Measurements from ENCODE around the gene WDR37.
"Not testable (repeated sequence)": the region's sequence is repeated elsewhere in the genome, so short reads cannot be mapped to it uniquely, and the experiment has no call there.

The WDR37 gene

DNA sequence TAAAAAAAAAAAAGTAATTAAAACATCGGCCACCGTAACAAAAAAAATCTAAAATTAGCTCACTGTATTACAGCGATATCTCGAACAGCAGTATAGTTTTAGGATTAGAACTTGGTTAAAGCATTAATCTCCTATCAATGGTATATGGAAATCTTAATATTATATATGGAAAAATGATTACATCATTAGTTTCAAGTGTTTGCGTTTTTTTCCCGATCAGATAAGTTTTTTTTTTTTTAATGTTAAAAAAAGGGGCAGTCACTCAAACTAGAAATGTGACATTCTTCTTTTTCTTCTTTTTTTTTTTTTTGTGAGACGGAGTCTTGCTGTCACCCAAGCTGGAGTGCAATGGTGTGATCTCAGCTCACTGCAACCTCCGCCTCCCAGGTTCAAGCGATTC is 14.7 kb upstream of the WDR37 start:
- no peak for DNase-seq (ENCODE audit: low read depth)

DNA sequence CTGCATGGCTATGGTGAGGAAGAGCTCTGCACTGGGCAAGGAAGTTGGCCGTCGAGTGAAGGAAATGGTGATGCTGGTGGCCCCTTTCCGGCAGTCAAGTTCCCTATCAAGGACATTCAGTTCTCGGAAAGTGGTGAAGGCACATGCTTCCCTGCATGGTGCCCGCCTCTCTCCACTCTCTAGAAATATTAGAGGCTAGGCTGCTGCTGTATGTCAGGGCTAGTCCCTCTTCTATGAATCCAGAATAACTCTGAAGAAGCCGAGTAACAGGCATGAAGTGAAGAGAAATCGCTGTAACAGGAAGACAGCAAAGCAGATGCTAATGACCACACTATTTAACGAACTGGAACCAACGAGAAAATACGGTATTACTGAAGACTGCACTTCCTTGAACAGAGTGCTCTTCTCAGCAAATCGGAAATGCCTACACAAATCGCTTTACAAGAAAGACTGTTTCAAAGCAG is 12.6 kb upstream of the WDR37 start:
- DNase-seq (ENCODE audit: low read depth) = no peak

- DNase-seq (ENCODE audit: low read depth) = no peak
Observed at GRCh38 chr10:1044146-1044545, 12.0 kb upstream of the WDR37 start.

DNA sequence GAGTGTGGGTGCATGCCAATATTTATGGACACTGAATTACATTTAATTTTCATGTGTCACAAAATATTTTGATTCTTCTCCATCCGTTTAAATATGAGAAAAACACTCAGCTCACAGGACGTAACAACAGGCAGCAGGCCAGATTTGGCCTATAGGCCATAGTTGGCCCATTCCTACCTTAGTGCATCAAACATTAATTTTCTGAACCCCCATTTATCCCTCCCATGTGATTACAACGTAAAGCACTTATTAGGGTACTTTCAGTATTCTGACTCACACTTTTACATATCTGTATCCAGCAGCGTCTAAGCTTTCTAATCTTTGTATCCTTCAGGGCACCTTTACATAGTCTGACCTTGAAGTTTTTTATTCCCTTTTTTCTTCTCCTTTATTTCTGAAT is 11.2 kb upstream of the WDR37 start:
- DNase-seq (ENCODE audit: low read depth) = no peak

GRCh38 chr10:1045415-1045814 is 10.8 kb upstream of the WDR37 start:
- no peak for DNase-seq (ENCODE audit: low read depth)

- DNase-seq (ENCODE audit: low read depth) = peak; percentile 21
Observed at GRCh38 chr10:1047937-1048336, 8.2 kb upstream of the WDR37 start.

DNA sequence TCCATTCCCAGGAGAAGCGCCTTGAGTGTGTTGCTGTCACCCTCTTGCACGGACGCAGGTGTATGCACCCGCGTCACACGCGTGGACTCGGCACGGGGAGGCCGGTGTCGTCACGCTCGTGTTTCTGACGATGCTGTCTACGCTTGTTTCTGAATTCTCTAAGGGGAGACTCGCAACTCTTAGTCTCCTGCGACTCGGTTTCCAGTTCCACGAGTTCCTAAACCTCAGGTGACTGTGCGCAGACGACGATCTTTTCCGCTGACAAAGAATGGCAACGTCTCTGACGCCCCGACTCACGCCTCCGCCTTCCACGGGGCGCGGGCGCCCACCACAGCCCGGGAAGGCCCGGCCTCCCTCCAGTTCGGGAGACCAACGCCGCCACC is 7.8 kb upstream of the WDR37 start:
- DNase-seq (ENCODE audit: low read depth) = no peak

GRCh38 chr10:1048732-1049424 is 7.3 kb upstream of the WDR37 start, which contains the start of gene IDI1:
Gene IDI1, minus strand, starts transcription at chr10:1049119. Its CDS starts 116 bp downstream, at chr10:1049003.
- peak; percentile 99 for DNase-seq (ENCODE audit: low read depth)

DNA sequence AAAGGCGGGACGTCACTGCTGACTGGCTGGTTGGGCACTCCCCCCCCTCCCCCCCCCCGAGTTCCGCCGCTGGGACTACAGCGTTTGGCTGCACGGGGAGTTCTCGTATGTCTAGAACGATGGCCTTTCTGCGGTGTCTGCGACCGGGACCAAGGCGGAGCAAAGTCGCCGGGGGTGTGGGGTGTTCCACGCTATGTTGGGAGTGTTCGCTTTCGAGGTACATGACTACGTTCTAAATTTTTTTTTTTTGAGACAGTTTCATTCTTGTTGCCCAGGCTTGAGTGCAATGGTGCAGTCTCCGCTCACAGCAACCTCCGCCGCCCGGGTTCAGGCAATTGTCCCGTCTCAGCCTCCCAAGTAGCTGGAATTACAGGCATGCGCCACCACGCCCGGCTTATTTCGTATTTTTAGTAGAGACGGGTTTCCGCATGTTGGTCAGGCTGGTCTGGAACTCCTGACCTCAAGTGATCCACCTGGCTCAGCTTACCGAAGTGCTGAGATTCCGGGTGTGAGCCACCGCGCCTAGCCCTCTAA is 6.7 kb upstream of the WDR37 start:
- DNase-seq (ENCODE audit: low read depth) = no peak

DNA sequence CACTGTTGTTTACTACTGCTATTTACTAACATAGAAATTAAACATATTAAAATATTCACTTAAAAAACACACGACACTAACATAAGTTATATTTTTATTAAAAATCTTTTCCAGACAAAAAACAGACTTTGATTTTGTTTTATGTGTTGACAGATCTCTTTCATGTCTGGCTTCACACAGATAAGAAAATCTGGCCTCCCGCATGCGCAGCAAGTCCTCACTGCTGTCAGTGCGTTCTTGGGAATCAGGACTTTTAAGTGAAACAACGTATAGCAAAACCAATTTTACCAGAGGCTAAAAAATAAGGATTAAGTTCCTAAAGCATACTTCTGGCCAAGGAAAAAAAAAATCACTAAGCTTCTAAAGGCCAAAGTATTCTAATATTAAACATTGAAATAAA is 6.0 kb upstream of the WDR37 start:
- DNase-seq (ENCODE audit: low read depth) = peak; percentile 15

DNA sequence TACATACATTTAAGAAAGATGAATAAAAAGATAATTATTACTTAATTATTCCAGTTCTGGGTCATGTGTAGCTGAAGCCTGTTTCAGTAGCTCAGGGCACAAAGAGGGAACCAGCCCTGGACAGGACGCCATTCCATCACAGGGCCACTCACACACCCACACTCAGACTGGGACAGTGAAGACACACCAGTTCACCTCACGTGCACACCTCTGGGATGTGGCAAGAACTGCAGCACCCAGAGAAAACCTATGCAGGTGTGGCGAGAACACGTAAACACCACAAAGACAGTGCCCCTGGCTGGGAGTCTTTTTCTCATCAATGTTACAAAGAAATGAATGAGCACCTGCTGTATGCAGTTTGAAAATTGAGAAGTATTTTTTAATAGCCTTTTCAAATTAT is 5.6 kb upstream of the WDR37 start:
- peak; percentile 17 for DNase-seq (ENCODE audit: low read depth)

- DNase-seq (ENCODE audit: low read depth) = peak; percentile 20
Observed at GRCh38 chr10:1054684-1055083, 1.5 kb upstream of the WDR37 start.

- peak; percentile 51 for DNase-seq (ENCODE audit: low read depth)
Observed at GRCh38 chr10:1057106-1057657, 997 bp downstream of the WDR37 start.

DNA sequence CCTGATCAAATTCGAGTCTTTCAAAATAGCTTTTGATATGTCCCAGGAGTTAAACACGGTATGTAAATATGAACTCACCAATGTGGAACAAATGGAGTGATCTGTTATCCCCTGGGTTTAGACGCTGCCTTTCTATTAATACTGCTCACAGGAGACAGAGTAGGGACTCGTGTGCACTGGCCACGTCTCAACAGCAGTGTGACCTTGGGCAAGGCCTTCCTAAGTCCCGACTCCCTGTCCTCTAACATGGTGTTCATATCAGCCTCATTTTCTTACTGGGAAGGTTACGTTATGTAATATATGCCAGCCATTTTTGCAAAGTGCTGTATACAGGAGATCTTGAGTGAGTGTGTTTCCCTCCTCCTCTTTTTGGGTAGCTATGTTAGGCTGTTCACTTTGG is 1.8 kb downstream of the WDR37 start:
- DNase-seq (ENCODE audit: low read depth) = no peak

DNA sequence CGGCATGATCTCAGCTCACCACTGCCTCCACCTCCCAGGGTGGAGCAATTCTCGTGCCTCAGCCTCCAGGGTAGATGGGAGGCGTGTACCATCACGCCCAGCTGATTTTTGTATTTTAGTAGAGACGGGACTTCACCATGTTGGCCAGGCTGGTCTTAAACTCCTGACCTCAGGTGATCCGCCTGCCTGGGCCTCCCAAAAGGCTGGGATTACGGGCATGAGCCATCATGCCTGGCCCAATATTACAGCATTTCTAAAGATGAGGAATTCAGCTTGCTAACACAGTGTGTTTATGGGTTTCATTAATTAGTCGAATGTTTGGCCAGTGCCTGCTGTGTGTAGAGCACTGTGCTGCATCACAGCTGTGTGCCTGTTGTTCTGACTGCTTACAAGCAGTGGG is 3.7 kb downstream of the WDR37 start:
- no peak for DNase-seq (ENCODE audit: low read depth)

GRCh38 chr10:1061930-1062774 is 6.0 kb downstream of the WDR37 start:
- DNase-seq (ENCODE audit: low read depth) = peak; percentile 48

- no peak for DNase-seq (ENCODE audit: low read depth)
Observed at GRCh38 chr10:1063232-1063865, 7.2 kb downstream of the WDR37 start.

DNA sequence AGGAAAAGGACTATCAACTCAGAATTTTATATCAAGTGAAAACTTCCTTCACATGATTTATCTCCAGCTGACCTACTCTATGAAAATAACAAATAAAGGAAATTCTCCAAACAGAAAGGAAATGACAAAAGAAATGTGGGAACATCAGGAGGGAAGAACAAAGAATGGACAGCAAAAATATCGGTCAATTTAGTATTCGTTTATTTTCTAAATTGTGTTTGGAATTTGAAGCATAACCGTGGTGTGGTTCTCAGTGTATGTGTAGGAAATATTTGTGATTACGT is 8.7 kb downstream of the WDR37 start:
- no peak for DNase-seq (ENCODE audit: low read depth)

DNA sequence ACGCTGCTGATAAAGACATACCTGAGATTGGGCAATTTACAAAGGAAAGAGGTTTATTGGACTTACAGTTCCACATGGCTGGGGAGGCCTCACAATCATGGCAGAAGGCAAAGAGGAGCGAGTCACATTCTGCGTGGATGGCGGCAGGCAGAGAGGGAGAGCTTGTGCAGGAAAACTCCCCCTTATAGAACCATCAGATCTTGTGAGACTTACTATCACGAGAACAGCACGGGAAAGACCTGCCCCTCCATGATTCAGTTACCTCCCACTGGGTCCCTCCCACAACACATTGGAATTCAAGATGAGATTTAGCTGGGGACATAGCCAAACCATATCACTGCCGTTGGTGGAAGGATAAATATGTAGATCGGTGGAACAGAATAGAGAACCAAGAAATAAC is 10.5 kb downstream of the WDR37 start:
- not testable (repeated sequence) for DNase-seq (ENCODE audit: low read depth)

DNA sequence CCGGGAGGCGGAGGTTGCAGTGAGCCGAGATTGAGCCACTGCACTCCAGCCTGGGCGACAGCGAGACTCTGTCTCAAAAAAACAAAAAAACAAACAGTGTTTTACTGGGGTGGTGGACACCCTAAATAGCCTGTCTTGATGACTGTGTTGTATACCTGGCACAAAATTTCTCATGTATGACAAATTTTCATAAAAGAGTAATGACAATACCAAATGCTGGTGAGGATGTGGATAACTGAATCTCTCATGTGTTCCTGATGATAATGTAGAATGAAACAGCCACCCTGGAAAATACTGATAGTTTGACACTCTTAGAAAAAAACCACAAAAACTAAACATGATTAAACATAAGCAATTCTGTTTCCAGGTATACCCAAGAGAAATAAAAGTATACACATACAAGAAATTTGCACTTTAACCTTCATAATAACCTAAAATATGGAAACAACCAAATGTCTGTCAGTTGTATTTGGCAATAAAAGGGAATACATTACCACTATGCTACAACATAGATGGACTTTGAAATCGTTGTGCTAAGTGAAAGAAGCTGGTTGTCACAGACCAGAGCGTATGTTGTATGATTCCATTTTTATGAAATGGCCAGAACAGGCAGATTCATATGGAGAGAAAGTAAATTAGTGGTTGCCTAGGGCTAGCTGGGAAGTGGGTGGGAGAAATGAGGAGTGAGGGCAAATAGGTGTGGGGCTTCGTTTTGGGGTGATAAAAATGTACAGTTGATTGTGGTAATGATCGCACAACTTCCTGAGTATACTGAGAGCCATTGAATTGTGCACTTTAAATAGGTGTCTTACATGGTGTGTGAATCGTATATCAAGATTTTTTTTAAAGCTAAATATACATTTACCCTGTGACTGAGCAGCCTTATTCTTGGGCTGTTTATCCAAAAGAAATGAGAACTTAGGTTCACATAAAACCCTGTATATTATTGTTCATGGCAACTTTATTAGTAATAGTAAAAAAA is 12.5 kb downstream of the WDR37 start:
- DNase-seq (ENCODE audit: low read depth) = no peak

DNA sequence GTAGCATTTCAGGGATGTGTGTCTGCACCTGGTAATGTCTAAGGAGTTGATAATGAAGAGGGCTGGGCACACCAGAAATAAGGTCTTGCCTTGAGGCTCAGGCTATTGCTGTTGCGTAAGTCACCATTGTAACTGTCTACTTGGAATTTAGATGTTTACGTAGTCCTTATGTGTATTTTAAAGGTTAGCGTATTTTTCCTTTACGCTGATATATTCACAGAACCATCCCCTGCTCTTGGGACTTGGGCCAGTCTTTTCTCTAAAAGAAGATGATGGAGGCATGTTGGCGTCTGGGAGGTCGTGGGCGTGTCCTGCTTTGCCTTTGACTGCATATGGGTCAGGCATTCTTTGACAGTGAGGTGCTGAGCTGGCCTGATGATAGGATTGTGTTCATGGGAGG is 14.7 kb downstream of the WDR37 start:
- DNase-seq (ENCODE audit: low read depth) = peak; percentile 28
